Ectodermal cell (in vitro differentiated cells): ENCODE data around the gene CLTCL1.
"Not testable (repeated sequence)": the region's sequence is repeated elsewhere in the genome, so short reads cannot be mapped to it uniquely, and the experiment has no call there.

Source experiments
- H3K27ac ChIP-seq: 2 replicates; pipeline ENCODE4 v1.7.0; 2013; ENCODE audit warnings: mild to moderate bottlenecking, low read depth, low read length; ENCODE audit not compliant: insufficient read depth, poor library complexity, severe bottlenecking
- H3K27me3 ChIP-seq: 2 replicates; pipeline ENCODE4 v1.7.0; 2013; ENCODE audit warnings: mild to moderate bottlenecking, low read length; ENCODE audit not compliant: insufficient read depth, control insufficient read depth, poor library complexity, severe bottlenecking
- H3K36me3 ChIP-seq: one replicate; pipeline ENCODE4 v1.7.0; 2013; ENCODE audit warnings: low read length; ENCODE audit not compliant: control insufficient read depth, insufficient read depth
- H3K4me1 ChIP-seq: one replicate; pipeline ENCODE4 v1.7.0; 2013; ENCODE audit warnings: low read length; ENCODE audit not compliant: control insufficient read depth, insufficient read depth
- H3K4me3 ChIP-seq: 2 replicates; pipeline ENCODE4 v1.7.0; 2013; ENCODE audit warnings: low read depth, low read length, control low read depth; ENCODE audit not compliant: insufficient read depth
- H3K9me3 ChIP-seq: 2 replicates; pipeline ENCODE4 v1.7.0; 2013; ENCODE audit warnings: mild to moderate bottlenecking, low read length, moderate library complexity; ENCODE audit not compliant: control insufficient read depth
- WGBS, 2 experiments: methylation state at CpG; one replicate each; pipeline ENCODE4 v1.1.7; 2013; ENCODE audit warnings: missing lambda C conversion rate in 2 of 2; 5-methylcytosine and 5-hydroxymethylcytosine counted together

Gene CLTCL1

GRCh38 chr22:19208287-19208847, 83.2 kb downstream of the CLTCL1 start:
- Histone ChIP-seq H3K4me3 (no peak overlapping the region), H3K27ac (no peak overlapping the region), H3K27me3 (no peaks in the 10 kb centered on the region), H3K4me1 (no peaks in the 10 kb centered on the region), H3K9me3 (no peaks in the 10 kb centered on the region), H3K36me3 (no peaks in the 10 kb centered on the region)
- WGBS, 2 experiments, result 89 to 94% methylated on average over 4 of the region's 4 CpGs

GRCh38 chr22:19207884-19208283, 83.6 kb downstream of the CLTCL1 start:
- Histone ChIP-seq H3K9me3 (no peaks in the 10 kb centered on the region), H3K4me3 (no peak overlapping the region), H3K27ac (no peak overlapping the region), H3K36me3 (no peaks in the 10 kb centered on the region), H3K27me3 (no peaks in the 10 kb centered on the region), H3K4me1 (no peaks in the 10 kb centered on the region)
- WGBS, 2 experiments, result 93% methylated on average over 5 of the region's 5 CpGs

- Histone ChIP-seq H3K27ac (no peak overlapping the region), H3K36me3 (no peaks in the 10 kb centered on the region), H3K27me3 (no peaks in the 10 kb centered on the region), H3K9me3 (no peaks in the 10 kb centered on the region), H3K4me3 (no peak overlapping the region), H3K4me1 (no peaks in the 10 kb centered on the region)
- 84 to 86% methylated on average over 9 of the region's 9 CpGs for WGBS, 2 experiments
Observed at GRCh38 chr22:19207401-19207808, 84.1 kb downstream of the CLTCL1 start.

GRCh38 chr22:19206287-19206686, 85.2 kb downstream of the CLTCL1 start:
- no peaks in the 10 kb centered on the region for H3K27me3 ChIP-seq
- no peaks in the 10 kb centered on the region for H3K4me1 ChIP-seq
- H3K36me3 ChIP-seq, result no peaks in the 10 kb centered on the region
- no peak overlapping the region for H3K27ac ChIP-seq
- WGBS, 2 experiments, result 90 to 94% methylated on average over 6 of the region's 6 CpGs
- H3K9me3 ChIP-seq, result no peaks in the 10 kb centered on the region
- H3K4me3 ChIP-seq, result no peak overlapping the region

- Histone ChIP-seq H3K27me3 (no peaks in the 10 kb centered on the region), H3K4me1 (no peaks in the 10 kb centered on the region), H3K36me3 (no peaks in the 10 kb centered on the region), H3K27ac (no peak overlapping the region), H3K4me3 (no peak overlapping the region), H3K9me3 (no peaks in the 10 kb centered on the region)
- WGBS, 2 experiments, result 95 to 98% methylated on average over 4 of the region's 4 CpGs
Observed at GRCh38 chr22:19204640-19205039, 86.9 kb downstream of the CLTCL1 start.

- H3K4me3 ChIP-seq, result no peak overlapping the region
- no peak overlapping the region for H3K27ac ChIP-seq
- H3K4me1 ChIP-seq, result no peaks in the 10 kb centered on the region
- H3K27me3 ChIP-seq, result no peaks in the 10 kb centered on the region
- no peaks in the 10 kb centered on the region for H3K9me3 ChIP-seq
- 93 to 96% methylated on average over 8 of the region's 8 CpGs for WGBS, 2 experiments
- no peaks in the 10 kb centered on the region for H3K36me3 ChIP-seq
Observed at GRCh38 chr22:19203834-19204233, 87.7 kb downstream of the CLTCL1 start.

GRCh38 chr22:19202799-19203186, 88.7 kb downstream of the CLTCL1 start:
- not testable (repeated sequence) for H3K27ac ChIP-seq, H3K36me3 ChIP-seq, H3K27me3 ChIP-seq, H3K9me3 ChIP-seq, H3K4me1 ChIP-seq, H3K4me3 ChIP-seq
- WGBS, 2 experiments, result 94 to 96% methylated on average over 3 of the region's 3 CpGs

- WGBS, 2 experiments, result 94 to 95% methylated on average over 18 of the region's 18 CpGs
- Histone ChIP-seq H3K4me3 (no peak overlapping the region), H3K36me3 (no peaks in the 10 kb centered on the region), H3K9me3 (no peaks in the 10 kb centered on the region), H3K27ac (no peak overlapping the region), H3K27me3 (no peaks in the 10 kb centered on the region), H3K4me1 (no peaks in the 10 kb centered on the region)
Observed at GRCh38 chr22:19201869-19202798, 89.4 kb downstream of the CLTCL1 start.

GRCh38 chr22:19201130-19201868, 90.2 kb downstream of the CLTCL1 start:
- H3K9me3 ChIP-seq, result no peaks in the 10 kb centered on the region
- H3K4me1 ChIP-seq, result no peaks in the 10 kb centered on the region
- no peaks in the 10 kb centered on the region for H3K36me3 ChIP-seq
- WGBS, 2 experiments, result 95 to 97% methylated on average over 23 of the region's 23 CpGs
- no peak overlapping the region for H3K4me3 ChIP-seq
- no peaks in the 10 kb centered on the region for H3K27me3 ChIP-seq
- H3K27ac ChIP-seq, result no peak overlapping the region

GRCh38 chr22:19199479-19199878, 92.0 kb downstream of the CLTCL1 start:
- Histone ChIP-seq H3K4me1 (no peaks in the 10 kb centered on the region), H3K36me3 (no peaks in the 10 kb centered on the region), H3K9me3 (no peaks in the 10 kb centered on the region), H3K4me3 (no peak overlapping the region), H3K27me3 (no peaks in the 10 kb centered on the region), H3K27ac (no peak overlapping the region)
- WGBS, 2 experiments, result 96 to 97% methylated on average over 8 of the region's 8 CpGs
